KMS-11 (cell line): Measurements from ENCODE around the gene FUS.

Experiments
- H2AFZ ChIP-seq: fragments of 200-600 bp; sonication (generic); 2 replicates; pipeline ENCODE4 v1.6.1; 2016; ENCODE audit warnings: antibody characterized with exemption, mixed run types, low read depth
- H3K27ac ChIP-seq: fragments of 200-600 bp; sonication (generic); 2 replicates; pipeline ENCODE4 v1.6.1; 2016; ENCODE audit warnings: mild to moderate bottlenecking, mixed run types
- H3K27me3 ChIP-seq: fragments of 200-600 bp; sonication (generic); 2 replicates; pipeline ENCODE4 v1.6.1; 2017; ENCODE audit warnings: mild to moderate bottlenecking, low read depth, mixed run types, moderate library complexity; ENCODE audit not compliant: insufficient read depth
- H3K36me3 ChIP-seq: fragments of 200-600 bp; sonication (generic); 2 replicates; pipeline ENCODE4 v1.6.1; 2017; ENCODE audit warnings: mild to moderate bottlenecking, mixed run types; ENCODE audit not compliant: insufficient read depth
- H3K4me1 ChIP-seq: fragments of 200-600 bp; sonication (generic); 2 replicates; pipeline ENCODE4 v1.6.1; 2016; ENCODE audit warnings: mild to moderate bottlenecking, low read depth, mixed run types; ENCODE audit not compliant: poor library complexity, severe bottlenecking
- H3K4me2 ChIP-seq: fragments of 200-600 bp; sonication (generic); 2 replicates; pipeline ENCODE4 v1.7.0; 2016; ENCODE audit warnings: mild to moderate bottlenecking, mixed run types
- H3K4me3 ChIP-seq: fragments of 200-600 bp; sonication (generic); IDR thresholded peaks from 2 replicates; pipeline ENCODE4 v1.6.1; 2017; ENCODE audit warnings: low read depth, low read length, mixed read lengths; ENCODE audit not compliant: insufficient read depth
- H3K79me2 ChIP-seq: fragments of 200-600 bp; sonication (generic); 2 replicates; pipeline ENCODE4 v1.6.1; 2016; ENCODE audit warnings: low read depth, mixed run types; ENCODE audit not compliant: insufficient read depth
- H3K9ac ChIP-seq: fragments of 200-600 bp; sonication (generic); 2 replicates; pipeline ENCODE4 v1.6.1; 2016; ENCODE audit warnings: mild to moderate bottlenecking, mixed run types
- H4K20me1 ChIP-seq: fragments of 200-600 bp; sonication (generic); 2 replicates; pipeline ENCODE4 v1.6.1; 2016; ENCODE audit warnings: mild to moderate bottlenecking, mixed run types; ENCODE audit not compliant: insufficient read depth
- CTCF ChIP-seq: fragments of 200-600 bp; sonication (generic); conservative IDR thresholded peaks from 2 replicates; pipeline ENCODE4 v1.6.1; 2017; ENCODE audit warnings: low read depth, mild to moderate bottlenecking, antibody characterized with exemption, low read length, moderate library complexity, mixed read lengths

The FUS gene

GRCh38 chr16:31202414-31203375 lies 22.8 kb downstream of the FUS start, which contains the start of gene PYCARD:
TSS of gene PYCARD (minus strand) at chr16:31202760. CDS start at chr16:31202690, 70 bp downstream.
- Histone ChIP-seq H4K20me1 (no peaks in the 10 kb centered on the region), H3K4me3 (no peak within 1 kb of the TSS), H3K27ac (peak within 1 kb of the TSS; percentile 66), H3K27me3 (no peaks in the 10 kb centered on the region), H3K4me1 (peaks cover 35% of the 10 kb centered on the region), H3K4me2 (peak within 1 kb of the TSS; percentile 77), H3K9ac (peak within 1 kb of the TSS; percentile 73), H3K36me3 (no peaks in the 10 kb centered on the region), H2AFZ (peak within 1 kb of the TSS; percentile 90), H3K79me2 (no peaks in the 10 kb centered on the region)
- TF ChIP-seq CTCF, result no peak

GRCh38 chr16:31204871-31205666 lies 25.1 kb downstream of the FUS start:
- Histone ChIP-seq H3K27ac (no peak overlapping the region), H3K9ac (no peak overlapping the region), H3K27me3 (no peaks in the 10 kb centered on the region), H3K4me1 (peaks cover 23% of the 10 kb centered on the region), H3K36me3 (no peaks in the 10 kb centered on the region), H4K20me1 (no peaks in the 10 kb centered on the region), H3K4me3 (no peak overlapping the region), H2AFZ (no peak overlapping the region), H3K79me2 (no peaks in the 10 kb centered on the region), H3K4me2 (no peak overlapping the region)
- no peak for TF ChIP-seq CTCF

GRCh38 chr16:31206776-31207175 lies 26.8 kb downstream of the FUS start:
- no peak overlapping the region for H3K9ac ChIP-seq
- H3K4me3 ChIP-seq, result no peak overlapping the region
- no peak for TF ChIP-seq CTCF
- H3K27ac ChIP-seq, result no peak overlapping the region
- no peak overlapping the region for H3K4me2 ChIP-seq
- no peaks in the 10 kb centered on the region for H4K20me1 ChIP-seq
- H3K79me2 ChIP-seq, result no peaks in the 10 kb centered on the region
- H3K4me1 ChIP-seq, result peaks cover 6% of the 10 kb centered on the region
- no peaks in the 10 kb centered on the region for H3K27me3 ChIP-seq
- H3K36me3 ChIP-seq, result no peaks in the 10 kb centered on the region
- H2AFZ ChIP-seq, result no peak overlapping the region

- no peak for TF ChIP-seq CTCF
- Histone ChIP-seq H3K79me2 (no peaks in the 10 kb centered on the region), H3K4me3 (no peak overlapping the region), H3K4me2 (peak overlapping the region; percentile 31; the same call in 1 of the 2 replicates), H3K27me3 (no peaks in the 10 kb centered on the region), H3K4me1 (peaks cover 3% of the 10 kb centered on the region), H4K20me1 (no peaks in the 10 kb centered on the region), H3K36me3 (no peaks in the 10 kb centered on the region), H3K27ac (0 out of 2 replicates have a peak overlapping the region, but pooled peaks have one; percentile 51), H2AFZ (peak overlapping the region; percentile 19; the same call in 1 of the 2 replicates), H3K9ac (peak overlapping the region; percentile 66; the same call in 1 of the 2 replicates)
Observed at GRCh38 chr16:31213342-31213741, 33.4 kb downstream of the FUS start.
